Activated CD4-positive, alpha-beta T cell treated with anti-CD3 and anti-CD28 coated beads for 36 hours (primary cell): ENCODE measurements around the gene FHIT. TPM values are rescaled to one million over a fixed set of nuclear protein-coding genes. Genes with fewer than 3 reads are reported as not detected.

ENCODE experiments used
- ATAC-seq: fragments of 200-7000 bp; cut with Tn5 transposase; one replicate; pipeline ENCODE4 v1.10.0; 2021; ENCODE audit warnings: mild to moderate bottlenecking, moderate library complexity
- CTCF ChIA-PET: fragments of 350-600 bp; sonication (Branson Sonifier 250); formaldehyde crosslinking; loops from one replicate; lab custom pipeline; 2021; ENCODE audit warnings: antibody characterized with exemption; lab: Charles Lee
- POLR2A ChIA-PET: fragments of 350-600 bp; sonication (Branson Sonifier 250); formaldehyde crosslinking; loops from one replicate; lab custom pipeline; 2021; ENCODE audit warnings: antibody characterized with exemption, inconsistent platforms; lab: Charles Lee
- DNase-seq: peaks from one replicate; pipeline ENCODE4 v3.0.0-alpha.2; 2020
- H3K27ac Mint-ChIP-seq: one replicate; pipeline ENCODE4 v1.8.0; 2021; ENCODE audit warnings: mixed read lengths
- H3K27me3 Mint-ChIP-seq: one replicate; pipeline ENCODE4 v1.8.0; 2021; ENCODE audit warnings: mixed read lengths
- H3K36me3 Mint-ChIP-seq: one replicate; pipeline ENCODE4 v1.8.0; 2021; ENCODE audit warnings: low read depth, mixed read lengths
- H3K4me1 Mint-ChIP-seq: one replicate; pipeline ENCODE4 v1.8.0; 2021; ENCODE audit warnings: mixed read lengths
- H3K4me3 Mint-ChIP-seq: one replicate; pipeline ENCODE4 v1.8.0; 2021; ENCODE audit warnings: mild to moderate bottlenecking, moderate library complexity, mixed read lengths
- H3K9me3 Mint-ChIP-seq: one replicate; pipeline ENCODE4 v1.8.0; 2021; ENCODE audit warnings: low read depth, mixed read lengths
- intact Hi-C, 2 experiments: fragments of 100-400 bp; cut with DNase I in 1 of 2; cut with micrococcal nuclease in 1 of 2; formaldehyde crosslinking; loops; one replicate each; pipeline versions ENCODE4 v1.14.2 to v1.15.1; 2022 to 2024; cut with DNase I, micrococcal nuclease
- total RNA-seq, 2 experiments: library from RNA; stranded (reverse); gene quantifications; one replicate each; pipeline ENCODE4 v1.2.3, GENCODE V29; 2021

Gene FHIT
- total RNA-seq, 2 experiments from 2014 or later: 10.2 to 13.1 TPM

- no peaks in the 10 kb centered on the region for H3K27me3 Mint-ChIP-seq
- intact Hi-C loops: no loop called here
- no peak overlapping the region for H3K27ac Mint-ChIP-seq
- peaks cover 9% of the 10 kb centered on the region for H3K4me1 Mint-ChIP-seq
- no peak for DNase-seq
- H3K9me3 Mint-ChIP-seq: no peaks in the 10 kb centered on the region
- POLR2A ChIA-PET: no interaction called here
- no peak for ATAC-seq
- no peaks in the 10 kb centered on the region for H3K36me3 Mint-ChIP-seq
- CTCF ChIA-PET: interaction anchor here (0.6 kb wide), 1 partner anchor 1161 kb away, joined by 3 read pairs; no protein-coding TSS in a partner anchor
- no peak overlapping the region for H3K4me3 Mint-ChIP-seq
These were observed 943.6 kb downstream of the FHIT start for GRCh38 chr3:60307562-60308199.

- CTCF ChIA-PET: interaction anchor here (0.8 kb wide), 1 partner anchor 582 kb away, joined by 3 read pairs; no protein-coding TSS in a partner anchor
- intact Hi-C loops: no loop called here
- H3K27me3 Mint-ChIP-seq: peaks cover 2% of the 10 kb centered on the region
- POLR2A ChIA-PET: no interaction called here
- peaks cover 11% of the 10 kb centered on the region for H3K4me1 Mint-ChIP-seq
- no peak for ATAC-seq
- H3K4me3 Mint-ChIP-seq: no peak overlapping the region
- no peak overlapping the region for H3K27ac Mint-ChIP-seq
- DNase-seq: no peak
- no peaks in the 10 kb centered on the region for H3K9me3 Mint-ChIP-seq
- H3K36me3 Mint-ChIP-seq: no peaks in the 10 kb centered on the region
These were observed 947.1 kb downstream of the FHIT start for GRCh38 chr3:60304112-60304511.

GRCh38 chr3:60303160-60303559 lies 948.1 kb downstream of the FHIT start:
- ChIA-PET CTCF (interaction anchor here (0.7 kb wide), 1 partner anchor 44 kb away, joined by 3 read pairs; no protein-coding TSS in a partner anchor), POLR2A (no interaction called here)
- DNase-seq (no peak), ATAC-seq (no peak)
- intact Hi-C loops: no loop called here
- no peak overlapping the region for H3K27ac Mint-ChIP-seq
- peaks cover 2% of the 10 kb centered on the region for H3K27me3 Mint-ChIP-seq
- H3K36me3 Mint-ChIP-seq: no peaks in the 10 kb centered on the region
- no peak overlapping the region for H3K4me3 Mint-ChIP-seq
- H3K9me3 Mint-ChIP-seq: no peaks in the 10 kb centered on the region
- H3K4me1 Mint-ChIP-seq: peaks cover 11% of the 10 kb centered on the region

GRCh38 chr3:60301142-60301541 lies 950.1 kb downstream of the FHIT start:
- ChIA-PET CTCF (no interaction called here), POLR2A (no interaction called here)
- Mint-ChIP-seq H3K36me3 (no peaks in the 10 kb centered on the region), H3K9me3 (no peaks in the 10 kb centered on the region), H3K27me3 (peaks cover 2% of the 10 kb centered on the region), H3K4me1 (peaks cover 11% of the 10 kb centered on the region), H3K27ac (no peak overlapping the region), H3K4me3 (no peak overlapping the region)
- intact Hi-C loops: no loop called here
- no peak for DNase-seq
- ATAC-seq: no peak

GRCh38 chr3:60298141-60298540 lies 953.1 kb downstream of the FHIT start:
- intact Hi-C loops: no loop called here
- no peak overlapping the region for H3K4me3 Mint-ChIP-seq
- no peaks in the 10 kb centered on the region for H3K9me3 Mint-ChIP-seq
- CTCF ChIA-PET: no interaction called here
- DNase-seq (no peak), ATAC-seq (no peak)
- POLR2A ChIA-PET: no interaction called here
- H3K4me1 Mint-ChIP-seq: peaks cover 14% of the 10 kb centered on the region
- no peak overlapping the region for H3K27ac Mint-ChIP-seq
- H3K36me3 Mint-ChIP-seq: no peaks in the 10 kb centered on the region
- H3K27me3 Mint-ChIP-seq: peaks cover 2% of the 10 kb centered on the region

- ChIA-PET CTCF (no interaction called here), POLR2A (no interaction called here)
- DNase-seq (no peak), ATAC-seq (peak; percentile 49)
- peaks cover 8% of the 10 kb centered on the region for H3K4me1 Mint-ChIP-seq
- H3K4me3 Mint-ChIP-seq: no peak overlapping the region
- no peak overlapping the region for H3K27ac Mint-ChIP-seq
- H3K9me3 Mint-ChIP-seq: no peaks in the 10 kb centered on the region
- no peaks in the 10 kb centered on the region for H3K36me3 Mint-ChIP-seq
- H3K27me3 Mint-ChIP-seq: no peaks in the 10 kb centered on the region
- intact Hi-C loops: no loop called here
These were observed 957.1 kb downstream of the FHIT start for GRCh38 chr3:60294181-60294580.

- H3K4me3 Mint-ChIP-seq: no peak overlapping the region
- no peak overlapping the region for H3K27ac Mint-ChIP-seq
- no peaks in the 10 kb centered on the region for H3K36me3 Mint-ChIP-seq
These were observed 960.1 kb downstream of the FHIT start for GRCh38 chr3:60291115-60291514.

GRCh38 chr3:60290122-60290492 lies 961.1 kb downstream of the FHIT start:
- no peak overlapping the region for H3K4me3 Mint-ChIP-seq
- POLR2A ChIA-PET: no interaction called here
- H3K9me3 Mint-ChIP-seq: no peaks in the 10 kb centered on the region
- H3K4me1 Mint-ChIP-seq: peaks cover 8% of the 10 kb centered on the region
- DNase-seq (no peak), ATAC-seq (no peak)
- CTCF ChIA-PET: no interaction called here
- H3K27me3 Mint-ChIP-seq: no peaks in the 10 kb centered on the region
- H3K36me3 Mint-ChIP-seq: no peaks in the 10 kb centered on the region
- intact Hi-C loops: no loop called here
- no peak overlapping the region for H3K27ac Mint-ChIP-seq

More at GRCh38 chr3:60291115-60291514, 960.1 kb downstream of the FHIT start:
- Mint-ChIP-seq H3K27me3 (no peaks in the 10 kb centered on the region), H3K9me3 (no peaks in the 10 kb centered on the region), H3K4me1 (peaks cover 8% of the 10 kb centered on the region)
- POLR2A ChIA-PET: no interaction called here
- CTCF ChIA-PET: no interaction called here
- no peak for DNase-seq
- intact Hi-C loops: no loop called here
- ATAC-seq: no peak

- Mint-ChIP-seq H3K9me3 (no peaks in the 10 kb centered on the region), H3K4me1 (peaks cover 6% of the 10 kb centered on the region), H3K36me3 (no peaks in the 10 kb centered on the region), H3K27ac (no peak overlapping the region), H3K4me3 (no peak overlapping the region), H3K27me3 (no peaks in the 10 kb centered on the region)
- ChIA-PET CTCF (no interaction called here), POLR2A (no interaction called here)
- ATAC-seq (no peak), DNase-seq (no peak)
- intact Hi-C loops: no loop called here
These were observed 961.7 kb downstream of the FHIT start for GRCh38 chr3:60289341-60290121.

- ATAC-seq: no peak
- CTCF ChIA-PET: no interaction called here
These were observed 968.4 kb downstream of the FHIT start for GRCh38 chr3:60282866-60283265.

GRCh38 chr3:60281970-60282369 lies 969.3 kb downstream of the FHIT start:
- no peak overlapping the region for H3K27ac Mint-ChIP-seq
- ChIA-PET POLR2A (interaction anchor here (0.7 kb wide), 1 partner anchor 87 kb away, joined by 3 read pairs; no protein-coding TSS in a partner anchor), CTCF (no interaction called here)
- DNase-seq (no peak), ATAC-seq (no peak)
- intact Hi-C loops: no loop called here
- H3K4me3 Mint-ChIP-seq: no peak overlapping the region
- no peaks in the 10 kb centered on the region for H3K4me1 Mint-ChIP-seq
- H3K9me3 Mint-ChIP-seq: no peaks in the 10 kb centered on the region
- no peaks in the 10 kb centered on the region for H3K27me3 Mint-ChIP-seq
- H3K36me3 Mint-ChIP-seq: no peaks in the 10 kb centered on the region

More at GRCh38 chr3:60282866-60283265, 968.4 kb downstream of the FHIT start:
- no peak overlapping the region for H3K4me3 Mint-ChIP-seq
- no peaks in the 10 kb centered on the region for H3K36me3 Mint-ChIP-seq
- intact Hi-C loops: no loop called here
- H3K9me3 Mint-ChIP-seq: no peaks in the 10 kb centered on the region
- H3K27ac Mint-ChIP-seq: no peak overlapping the region
- H3K4me1 Mint-ChIP-seq: no peaks in the 10 kb centered on the region
- no peak for DNase-seq
- POLR2A ChIA-PET: no interaction called here
- no peaks in the 10 kb centered on the region for H3K27me3 Mint-ChIP-seq

GRCh38 chr3:60277361-60277800 lies 973.9 kb downstream of the FHIT start:
- POLR2A ChIA-PET: no interaction called here
- no peak for DNase-seq
- no peaks in the 10 kb centered on the region for H3K4me1 Mint-ChIP-seq

More at GRCh38 chr3:60277361-60277800, 973.9 kb downstream of the FHIT start:
- no peaks in the 10 kb centered on the region for H3K36me3 Mint-ChIP-seq
- no peak overlapping the region for H3K4me3 Mint-ChIP-seq
- no peaks in the 10 kb centered on the region for H3K9me3 Mint-ChIP-seq
- intact Hi-C loops: no loop called here
- no peaks in the 10 kb centered on the region for H3K27me3 Mint-ChIP-seq
- ATAC-seq: no peak
- H3K27ac Mint-ChIP-seq: no peak overlapping the region
- CTCF ChIA-PET: no interaction called here
